Endothelial cell of umbilical vein (primary cell): Measurements from ENCODE around the gene PPME1. TPM values are rescaled to one million over a fixed set of nuclear protein-coding genes. Genes with fewer than 3 reads are reported as not detected.

Experiments
- polyA plus RNA-seq, 4 experiments: library from polyadenylated mRNA; depleted of rRNA in 3 of 4; stranded (reverse) in 3 of 4; unstranded in 1 of 4; fragments of >200 nt; gene quantifications; 2 replicates each; pipeline versions ENCODE4 v1.2.1 to v1.2.3, GENCODE V29; 2011 to 2012; ENCODE audit warnings: missing spikeins in 1 of 4
- small RNA-seq: library from RNA; depleted of rRNA; stranded (forward); fragments of <200 nt; gene quantifications from one replicate; pipeline ENCODE3, GENCODE V24; 2012; ENCODE audit warnings: low replicate concordance, low read depth; ENCODE audit not compliant: insufficient read depth, insufficient read length
- total RNA-seq: library from RNA; stranded (reverse); gene quantifications from 2 replicates; pipeline ENCODE4 v1.2.3, GENCODE V29; 2021

PPME1 gene
- total and polyA plus RNA-seq, 2 donors (not counting 3 experiments of a cell fraction or from before 2014, with no cell fraction given): 37.2 to 49.9 TPM

Small RNA genes lying within 50 kb of the gene (small RNA-seq; reads per million reads assigned to genes)
- gene AP002392.1: not detected
- gene RF00409: not detected

Other genes with a start within 250 kb of the PPME1 start
- 0.46 TPM in 1 of 2 replicates, not detected in the other for gene DNAJB13, start 220.3 kb upstream of the PPME1 start, total RNA-seq
- 0.07 TPM in 1 of 2 replicates, not detected in the other for gene DNAJB13, start 220.3 kb upstream of the PPME1 start, polyA plus RNA-seq
- gene UCP2, start 188.4 kb upstream of the PPME1 start, total RNA-seq: 12.1 and 16.5 TPM in 2 replicates
- gene UCP2, start 188.4 kb upstream of the PPME1 start, polyA plus RNA-seq: 21.4 and 24.0 TPM in 2 replicates
- 1.3 and 1.4 TPM in 2 replicates for gene UCP3, start 162.2 kb upstream of the PPME1 start, total RNA-seq
- gene UCP3, start 162.2 kb upstream of the PPME1 start, polyA plus RNA-seq: 1.1 and 1.4 TPM in 2 replicates
- gene C2CD3, start 287 bp upstream of the PPME1 start, total RNA-seq: 26.2 and 36.6 TPM in 2 replicates
- gene C2CD3, start 287 bp upstream of the PPME1 start, polyA plus RNA-seq: 12.9 and 13.2 TPM in 2 replicates
- 15.0 and 26.9 TPM in 2 replicates for gene P4HA3, start 140.4 kb downstream of the PPME1 start, total RNA-seq
- 34.1 and 40.0 TPM in 2 replicates for gene P4HA3, start 140.4 kb downstream of the PPME1 start, polyA plus RNA-seq
- 24.7 and 31.4 TPM in 2 replicates for gene PGM2L1, start 227.1 kb downstream of the PPME1 start, total RNA-seq
- 7.6 and 7.9 TPM in 2 replicates for gene PGM2L1, start 227.1 kb downstream of the PPME1 start, polyA plus RNA-seq